H1 (cell line): ENCODE results near the gene JAKMIP1. TPM values are rescaled to one million over a fixed set of nuclear protein-coding genes. Genes with fewer than 3 reads are reported as not detected.

ENCODE experiments used
- CTCF ChIA-PET: fragments of 300-600 bp; sonication (Branson Sonifier 250); formaldehyde crosslinking; loops from one replicate; lab custom pipeline; 2021; ENCODE audit not compliant: partially characterized antibody; lab: Charles Lee
- POLR2A ChIA-PET: fragments of 300-600 bp; sonication (Branson Sonifier 250); formaldehyde crosslinking; loops from one replicate; lab custom pipeline; 2021; ENCODE audit warnings: inconsistent platforms; ENCODE audit not compliant: partially characterized antibody; lab: Charles Lee
- DNase-seq, 2 experiments: peaks; one replicate each; pipeline versions ENCODE4 v3.0.0 to v3.0.0-alpha.2; 2010 to 2022; ENCODE audit warnings: low spot score in 2 of 2, low read depth in 1 of 2, mixed read lengths in 1 of 2
- FAIRE-seq: peaks from 2 replicates; lab custom pipeline; 2011; peaks lifted over from hg19 to GRCh38; lab: Jason Lieb, UNC
- H2AFZ ChIP-seq: 2 replicates; pipeline ENCODE4 v1.8.1; 2012; ENCODE audit warnings: low read length, inconsistent platforms
- H2AK5ac ChIP-seq: 2 replicates; pipeline ENCODE4 v1.6.1; 2013; ENCODE audit warnings: low read depth, low read length
- H2BK120ac ChIP-seq: replicated peaks from 2 replicates; pipeline ENCODE3; 2013; ENCODE audit warnings: low read depth, low read length, inconsistent platforms
- H2BK12ac ChIP-seq: 2 replicates; pipeline ENCODE4 v1.6.1; 2013; ENCODE audit warnings: low read depth, low read length
- H2BK15ac ChIP-seq: 2 replicates; pipeline ENCODE4 v1.6.1; 2013; ENCODE audit warnings: low read length
- H2BK20ac ChIP-seq: 2 replicates; pipeline ENCODE4 v1.6.1; 2013; ENCODE audit warnings: low read length
- H2BK5ac ChIP-seq: 2 replicates; pipeline ENCODE4 v1.6.1; 2013; ENCODE audit warnings: low read depth, low read length
- H3K14ac ChIP-seq: 2 replicates; pipeline ENCODE4 v1.6.1; 2013; ENCODE audit warnings: inconsistent platforms; ENCODE audit not compliant: insufficient read length
- H3K18ac ChIP-seq: 2 replicates; pipeline ENCODE4 v1.6.1; 2013; ENCODE audit warnings: low read length; ENCODE audit errors: extremely low read depth
- H3K23ac ChIP-seq: 2 replicates; pipeline ENCODE4 v1.6.1; 2013; ENCODE audit warnings: inconsistent platforms; ENCODE audit not compliant: insufficient read length
- H3K23me2 ChIP-seq: 2 replicates; pipeline ENCODE4 v1.6.1; 2013; ENCODE audit warnings: low read depth, low read length
- H3K27ac ChIP-seq: 2 replicates; pipeline ENCODE4 v1.6.1; 2011; ENCODE audit warnings: low read depth, low read length, inconsistent platforms
- H3K27me3 ChIP-seq, 4 experiments: replicated peaks in 1 of 4; 1 replicate in 1 of 4; 2 replicates in 3 of 4; pipeline versions ENCODE4 v1.6.1 to v1.8.1; 2011 to 2013; ENCODE audit warnings: low read length in 3 of 4, mild to moderate bottlenecking in 3 of 4, inconsistent platforms in 2 of 4, mixed read lengths in 2 of 4, moderate library complexity in 1 of 4; ENCODE audit not compliant: control insufficient read depth in 3 of 4, insufficient read depth in 3 of 4; ENCODE audit errors: extremely low read depth in 1 of 4
- H3K36me3 ChIP-seq, 4 experiments: 2 replicates each; pipeline versions ENCODE4 v1.6.1 to v1.8.1; 2011 to 2013; ENCODE audit warnings: mild to moderate bottlenecking in 4 of 4, low read length in 3 of 4, moderate library complexity in 2 of 4, control low read depth in 1 of 4, inconsistent platforms in 1 of 4; ENCODE audit not compliant: insufficient read depth in 4 of 4, control insufficient read depth in 2 of 4
- H3K4ac ChIP-seq: replicated peaks from 2 replicates; pipeline ENCODE3; 2013; ENCODE audit warnings: low read length, low read depth, mixed read lengths, inconsistent platforms; ENCODE audit not compliant: insufficient read length
- H3K4me1 ChIP-seq, 4 experiments: replicated peaks in 1 of 4; 1 replicate in 1 of 4; 2 replicates in 3 of 4; pipeline versions ENCODE4 v1.6.1 to v1.8.1; 2011 to 2013; ENCODE audit warnings: low read length in 3 of 4, inconsistent platforms in 2 of 4, mixed read lengths in 1 of 4; ENCODE audit not compliant: insufficient read depth in 4 of 4, control insufficient read depth in 3 of 4
- H3K4me2 ChIP-seq, 2 experiments: 2 replicates each; pipeline versions ENCODE4 v1.6.1 to v1.8.1; 2011 to 2013; ENCODE audit warnings: low read depth in 2 of 2, low read length in 2 of 2, control low read depth in 1 of 2, inconsistent platforms in 1 of 2, mild to moderate bottlenecking in 1 of 2; ENCODE audit not compliant: insufficient read depth in 1 of 2
- H3K4me3 ChIP-seq, 4 experiments: fragments of 200-600, 300-600 bp in 1 of 4; sonication (generic), shearing (Covaris generic), sonication (Bioruptor Twin) in 1 of 4; 2 replicates each; pipeline versions ENCODE4 v1.5.1 to v1.8.1; 2011 to 2016; ENCODE audit warnings: low read length in 4 of 4, low read depth in 3 of 4, control low read depth in 2 of 4, inconsistent platforms in 2 of 4, mild to moderate bottlenecking in 2 of 4, mixed read lengths in 1 of 4, moderate library complexity in 1 of 4; ENCODE audit not compliant: insufficient read depth in 2 of 4; ENCODE audit errors: extremely low read depth in 1 of 4
- H3K56ac ChIP-seq: replicated peaks from 2 replicates; pipeline ENCODE3; 2013; ENCODE audit warnings: low read depth, mild to moderate bottlenecking, mixed read lengths, low read length, inconsistent platforms; ENCODE audit not compliant: insufficient read length
- H3K79me1 ChIP-seq: 2 replicates; pipeline ENCODE4 v1.6.1; 2013; ENCODE audit warnings: low read depth, low read length, control low read depth
- H3K79me2 ChIP-seq, 2 experiments: 2 replicates each; pipeline versions ENCODE4 v1.6.1 to v1.8.1; 2012 to 2013; ENCODE audit warnings: low read length in 2 of 2, mild to moderate bottlenecking in 2 of 2, inconsistent platforms in 1 of 2; ENCODE audit not compliant: insufficient read depth in 2 of 2, control insufficient read depth in 1 of 2
- H3K9ac ChIP-seq, 4 experiments: replicated peaks in 1 of 4; 1 replicate in 1 of 4; 2 replicates in 3 of 4; pipeline versions ENCODE4 v1.6.1 to v1.8.1; 2011 to 2013; ENCODE audit warnings: low read depth in 3 of 4, low read length in 3 of 4, control low read depth in 2 of 4, mild to moderate bottlenecking in 2 of 4, moderate library complexity in 2 of 4, inconsistent platforms in 1 of 4; ENCODE audit errors: extremely low read depth in 1 of 4
- H3K9me3 ChIP-seq, 2 experiments: 2 replicates each; pipeline versions ENCODE4 v1.6.1 to v1.8.1; 2012 to 2013; ENCODE audit warnings: mild to moderate bottlenecking in 2 of 2, moderate library complexity in 2 of 2, control low read depth in 1 of 2, inconsistent platforms in 1 of 2, low read depth in 1 of 2, low read length in 1 of 2, mixed read lengths in 1 of 2; ENCODE audit not compliant: insufficient read depth in 2 of 2
- H4K20me1 ChIP-seq, 2 experiments: replicated peaks in 1 of 2; 2 replicates each; pipeline versions ENCODE3 to v1.8.1; 2011 to 2013; ENCODE audit warnings: inconsistent platforms in 2 of 2, low read length in 2 of 2, mild to moderate bottlenecking in 1 of 2; ENCODE audit not compliant: insufficient read depth in 2 of 2, control insufficient read depth in 1 of 2
- H4K5ac ChIP-seq: 2 replicates; pipeline ENCODE4 v1.6.1; 2013; ENCODE audit warnings: low read length, low read depth, mixed read lengths, inconsistent platforms; ENCODE audit not compliant: insufficient read length
- H4K8ac ChIP-seq: 2 replicates; pipeline ENCODE4 v1.8.0; 2013; ENCODE audit warnings: mild to moderate bottlenecking, moderate library complexity, low read length, inconsistent platforms; ENCODE audit not compliant: insufficient read depth; ENCODE audit errors: extremely low read depth
- H4K91ac ChIP-seq: replicated peaks from 2 replicates; pipeline ENCODE3; 2013; ENCODE audit warnings: low read length, mixed read lengths, inconsistent platforms; ENCODE audit not compliant: insufficient read length
- BACH1 ChIP-seq: IDR thresholded peaks from 2 replicates; pipeline ENCODE4 v1.6.1; 2012; ENCODE audit warnings: low read length, improper control_type of control experiment
- BCL11A ChIP-seq, 2 experiments: IDR thresholded peaks; one replicate each; pipeline ENCODE4 v1.6.1; 2011; ENCODE audit warnings: low read depth in 2 of 2, low read length in 2 of 2, mild to moderate bottlenecking in 2 of 2
- BRCA1 ChIP-seq: IDR thresholded peaks from 2 replicates; pipeline ENCODE4 v1.6.1; 2012; ENCODE audit warnings: low read depth, low read length, improper control_type of control experiment
- JUND ChIP-seq: IDR thresholded peaks from 2 replicates; pipeline ENCODE4 v1.6.1; 2011; ENCODE audit warnings: mild to moderate bottlenecking, improper control_type of control experiment, low read length
- MAFK ChIP-seq: IDR thresholded peaks from 2 replicates; pipeline ENCODE4 v1.6.1; 2012; ENCODE audit warnings: low read depth, mild to moderate bottlenecking, improper control_type of control experiment, low read length
- NANOG ChIP-seq: IDR thresholded peaks from 2 replicates; pipeline ENCODE4 v1.6.1; 2011; ENCODE audit warnings: low read length, low read depth, mild to moderate bottlenecking, inconsistent platforms; ENCODE audit not compliant: insufficient read depth, poor library complexity, severe bottlenecking
- POLR2A ChIP-seq, 2 experiments: IDR thresholded peaks; 1 replicate in 1 of 2; 2 replicates in 1 of 2; pipeline ENCODE4 v1.6.1; 2011; ENCODE audit warnings: low read depth in 2 of 2, low read length in 2 of 2, mild to moderate bottlenecking in 2 of 2; ENCODE audit errors: control extremely low read depth in 1 of 2
- TAF7 ChIP-seq: optimal IDR thresholded peaks from 2 replicates; pipeline ENCODE3; 2011; ENCODE audit warnings: low read depth, mild to moderate bottlenecking, inconsistent platforms, low read length, moderate library complexity, borderline replicate concordance
- WGBS, 2 experiments: shearing (Covaris generic) in 1 of 2; methylation state at CpG; one replicate each; pipeline versions ENCODE4 v1.1.6 to v1.1.7; 2013 to 2015; ENCODE audit warnings: low lambda C conversion rate in 2 of 2, mixed read lengths in 2 of 2, inconsistent platforms in 1 of 2, low coverage in 1 of 2, missing lambda C conversion rate in 1 of 2; ENCODE audit not compliant: insufficient replicate concordance in 2 of 2, insufficient coverage in 1 of 2, insufficient read length in 1 of 2; ENCODE audit errors: extremely low coverage in 1 of 2, missing lambda C conversion rate in 1 of 2; 5-methylcytosine and 5-hydroxymethylcytosine counted together
- polyA plus RNA-seq, 7 experiments: library from polyadenylated mRNA; depleted of rRNA in 3 of 7; stranded (reverse) in 5 of 7; unstranded in 2 of 7; fragments of >200 nt in 5 of 7; fragments of 200-250 nt in 2 of 7; gene quantifications; 1 replicate in 5 of 7; 2 replicates in 1 of 7; 4 replicates in 1 of 7; pipeline versions ENCODE4 v1.2.1 to v1.2.3, GENCODE V29; 2011 to 2013; ENCODE audit warnings: missing spikeins in 2 of 7, mixed read lengths in 2 of 7
- total RNA-seq: library from RNA; stranded (reverse); fragmentation: NEBNext Ultra II Directional; extraction: Animal tissue kit (Norgen Biotek cat#: 25700); gene quantifications from 2 replicates; pipeline ENCODE4 v1.2.1, GENCODE V29; 2021

JAKMIP1 gene
- total and polyA plus RNA-seq, 2 of the 8 experiments (the other 6 are each of a cell fraction or from before 2014, with no cell fraction given): 2.5 to 4.4 TPM

DNA sequence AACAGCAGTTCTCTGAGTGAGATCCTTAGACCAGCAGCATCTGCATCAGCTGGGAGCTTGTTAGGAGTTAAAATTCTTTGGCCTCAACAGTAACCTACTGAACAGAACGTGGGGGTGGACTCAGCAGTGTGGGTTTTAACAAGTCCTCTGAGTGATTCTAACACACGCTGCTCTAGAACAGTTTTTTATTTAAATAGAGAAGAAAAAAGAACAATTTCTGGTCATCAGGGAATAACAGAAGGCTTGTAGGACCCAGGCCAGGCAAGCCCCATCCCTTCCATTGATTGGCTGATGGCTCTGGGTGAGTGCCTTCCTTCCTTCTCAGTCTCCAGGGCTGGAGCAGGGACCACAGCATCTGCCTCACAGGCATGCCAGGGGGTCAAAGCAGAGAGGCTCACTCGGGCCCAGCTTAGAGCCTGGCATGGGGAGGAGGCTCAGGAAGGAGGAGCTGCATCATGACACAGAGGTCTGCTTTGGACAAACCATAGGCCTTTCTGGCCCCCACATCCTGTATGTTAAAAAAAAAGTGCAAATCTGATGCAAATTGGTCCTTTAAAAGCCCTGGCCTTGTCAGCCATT lies 56.7 kb downstream of the JAKMIP1 start:
- no peaks in the 10 kb centered on the region for H4K20me1 ChIP-seq
- no peak overlapping the region for H2AK5ac ChIP-seq
- no peak overlapping the region for H3K4me3 ChIP-seq
- H2BK5ac ChIP-seq: no peak overlapping the region
- no peak overlapping the region for H2BK20ac ChIP-seq
- no peak overlapping the region for H2BK12ac ChIP-seq
- no peak overlapping the region for H3K9ac ChIP-seq
- no peaks in the 10 kb centered on the region for H3K79me1 ChIP-seq
- FAIRE-seq: no peak
- H3K14ac ChIP-seq: no peak overlapping the region
- no peak overlapping the region for H3K56ac ChIP-seq
- 91% methylated on average over 3 of the region's 3 CpGs; no CpG with 5 or more reads in 1 of the 2 experiments for WGBS, 2 experiments
- H4K5ac ChIP-seq: no peak overlapping the region
- no peak overlapping the region for H3K18ac ChIP-seq
- no peaks in the 10 kb centered on the region for H3K36me3 ChIP-seq
- POLR2A ChIA-PET: no interaction called here
- H3K23me2 ChIP-seq: no peaks in the 10 kb centered on the region
- no peak overlapping the region for H3K4me2 ChIP-seq
- H3K27me3 ChIP-seq: no peaks in the 10 kb centered on the region
- no peak overlapping the region for H3K4ac ChIP-seq
- no peak for TF ChIP-seq BCL11A (IDR thresholded peaks at IDR 0.05; ENCODE audit: low read depth in 2 of 2, low read length in 2 of 2)
- no peak for TF ChIP-seq TAF7
- no peak for TF ChIP-seq NANOG
- TF ChIP-seq POLR2A (IDR thresholded peaks at IDR 0.05; ENCODE audit: control extremely low read depth in 1 of 2, low read depth in 2 of 2, low read length in 2 of 2): no peak
- TF ChIP-seq BRCA1: no peak
- TF ChIP-seq BACH1: no peak
- TF ChIP-seq MAFK: no peak
- no peak for TF ChIP-seq JUND
- no peaks in the 10 kb centered on the region for H3K9me3 ChIP-seq
- H3K23ac ChIP-seq: no peak overlapping the region
- H3K4me1 ChIP-seq: peaks cover 0 to 3% (median 0%) of the 10 kb centered on the region in 4 experiments; a peak in 1 of 7 replicates
- H3K27ac ChIP-seq: no peak overlapping the region
- H3K79me2 ChIP-seq: no peaks in the 10 kb centered on the region
- no peak overlapping the region for H4K91ac ChIP-seq
- H2BK120ac ChIP-seq: no peak overlapping the region
- no peak overlapping the region for H2AFZ ChIP-seq
- H2BK15ac ChIP-seq: no peak overlapping the region
- no peak overlapping the region for H4K8ac ChIP-seq
- DNase-seq: no peak
- CTCF ChIA-PET: interaction anchor here (1.1 to 2.4 kb wide), 2 partner anchors 10 to 145 kb away, joined by 3 to 6 read pairs; no protein-coding TSS in a partner anchor
